SW 1271 (cell line): ENCODE data around the gene HSD17B2.
"Not testable (repeated sequence)": the region's sequence is repeated elsewhere in the genome, so short reads cannot be mapped to it uniquely, and the experiment has no call there.

Experiments
- DNase-seq, 2 experiments: peaks; one replicate each; lab custom pipeline; 2025; lab: John Stamatoyannopoulos, UW

Gene HSD17B2

GRCh38 chr16:82133798-82134197 is 98.7 kb downstream of the HSD17B2 start:
- DNase-seq = no peak

DNA sequence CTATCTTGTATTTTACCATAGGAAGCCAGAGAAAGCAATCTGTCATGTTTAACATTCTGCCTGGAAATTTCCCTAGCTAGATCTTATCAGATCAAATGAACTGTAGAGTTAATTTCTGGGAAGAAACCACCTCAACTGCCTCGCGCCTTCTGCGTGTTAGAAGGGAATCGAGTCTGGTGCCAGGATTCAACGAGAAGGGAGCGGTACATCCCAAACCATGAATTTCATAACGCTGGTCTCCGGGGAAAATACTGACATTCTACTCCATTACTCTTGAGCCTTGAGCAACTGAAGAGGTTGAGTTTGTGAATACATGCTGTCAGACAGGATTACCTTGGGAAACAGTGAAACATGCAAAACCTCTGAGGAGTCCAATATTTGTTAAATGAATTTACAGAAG is 99.8 kb downstream of the HSD17B2 start:
- DNase-seq = no peak

- no peak for DNase-seq
Measured at GRCh38 chr16:82135844-82136243, 100.8 kb downstream of the HSD17B2 start.

GRCh38 chr16:82136956-82137821 is 102.1 kb downstream of the HSD17B2 start:
- DNase-seq = no peak

- no peak for DNase-seq
Measured at GRCh38 chr16:82137822-82138167, 102.7 kb downstream of the HSD17B2 start.

- DNase-seq = no peak
Measured at GRCh38 chr16:82138478-82139285, 103.6 kb downstream of the HSD17B2 start.

GRCh38 chr16:82139286-82139571 is 104.2 kb downstream of the HSD17B2 start:
- DNase-seq = not testable (repeated sequence)

GRCh38 chr16:82146556-82146955 is 111.5 kb downstream of the HSD17B2 start:
- no peak for DNase-seq

DNA sequence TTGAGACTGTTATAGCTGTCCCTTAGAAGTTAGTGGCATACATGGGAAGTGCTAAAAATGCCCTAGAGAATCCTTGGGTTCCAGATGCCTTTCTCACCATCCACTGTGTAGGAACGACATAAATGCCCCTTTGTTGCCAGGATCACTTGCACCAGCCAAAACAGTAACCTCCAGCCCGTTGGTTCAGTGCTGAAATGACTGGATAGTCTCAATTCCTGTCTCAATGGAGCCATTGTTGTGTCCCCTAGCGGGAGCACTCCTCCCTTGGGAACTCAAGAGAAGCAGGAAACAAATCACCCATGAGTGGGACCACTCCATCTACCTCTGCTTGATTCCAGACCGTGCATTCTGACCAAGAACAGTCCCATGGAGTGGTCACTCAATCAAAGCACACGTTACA is 111.9 kb downstream of the HSD17B2 start:
- DNase-seq = no peak

DNA sequence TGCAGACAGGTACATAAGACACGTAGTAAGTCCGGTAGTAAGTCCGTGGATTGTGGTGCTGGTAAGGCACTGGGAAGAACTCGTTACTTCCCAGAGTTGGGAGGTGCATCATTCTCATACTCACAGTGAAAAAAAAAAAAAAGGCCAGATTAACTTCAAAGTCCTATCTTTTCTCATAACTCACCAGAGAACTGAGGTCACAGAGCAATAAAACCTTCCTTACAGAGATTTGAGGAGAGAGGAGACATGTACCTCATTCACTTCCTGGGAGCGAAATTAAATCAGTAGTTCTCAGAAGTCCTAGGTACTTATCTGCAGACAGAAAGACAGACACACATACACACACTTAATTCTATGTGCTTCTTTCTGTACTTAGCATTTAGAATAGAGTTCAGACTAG is 112.5 kb downstream of the HSD17B2 start:
- no peak for DNase-seq
